OCI-LY7 (cell line): Measurements from ENCODE around the gene MCCC1. TPM values are rescaled to one million over a fixed set of nuclear protein-coding genes. Genes with fewer than 3 reads are reported as not detected.

Experiments
- BruUV-seq: library from RNA; stranded (reverse); fragments of 400-500 nt; replicated peaks from 2 replicates; lab custom pipeline; 2021; lab: Mats Ljungman, UMichigan
- CTCF ChIA-PET: fragments of 300-600 bp; sonication (Branson Sonifier 250); formaldehyde crosslinking; loops from one replicate; lab custom pipeline; 2022; ENCODE audit warnings: antibody characterized with exemption; ENCODE audit not compliant: unreplicated experiment; lab: Charles Lee
- POLR2A ChIA-PET: fragments of 300-600 bp; sonication (Branson Sonifier 250); formaldehyde crosslinking; loops from one replicate; lab custom pipeline; 2022; ENCODE audit warnings: antibody characterized with exemption; lab: Charles Lee
- DNase-seq: peaks from one replicate; pipeline ENCODE4 v3.0.0-alpha.2; 2015; ENCODE audit warnings: low spot score
- H2AFZ ChIP-seq: fragments of 200-600 bp; sonication (generic), shearing (Covaris generic); 2 replicates; pipeline ENCODE4 v1.6.1; 2014; ENCODE audit warnings: mild to moderate bottlenecking, antibody characterized with exemption, low read length, moderate library complexity
- H3K27ac ChIP-seq: fragments of 200-600 bp; sonication (generic); 2 replicates; pipeline ENCODE4 v1.5.1; 2014; ENCODE audit warnings: mixed run types, low read depth, mild to moderate bottlenecking, moderate library complexity, low read length, inconsistent platforms; ENCODE audit not compliant: poor library complexity, severe bottlenecking
- H3K36me3 ChIP-seq: fragments of 200-600 bp; sonication (generic); 2 replicates; pipeline ENCODE4 v1.6.1; 2014; ENCODE audit warnings: mild to moderate bottlenecking, antibody characterized with exemption, low read length, moderate library complexity, mixed read lengths; ENCODE audit not compliant: insufficient read depth
- H3K4me1 ChIP-seq: fragments of 200-600 bp; sonication (generic); 2 replicates; pipeline ENCODE4 v1.5.1; 2014; ENCODE audit warnings: mild to moderate bottlenecking, low read length; ENCODE audit not compliant: insufficient read depth, poor library complexity, severe bottlenecking
- H3K4me2 ChIP-seq: fragments of 200-600 bp; sonication (generic); 2 replicates; pipeline ENCODE4 v1.6.1; 2014; ENCODE audit warnings: mild to moderate bottlenecking, low read length
- H3K4me3 ChIP-seq: fragments of 200-600 bp; sonication (generic); 2 replicates; pipeline ENCODE4 v1.5.1; 2014; ENCODE audit warnings: mild to moderate bottlenecking, low read depth, low read length; ENCODE audit not compliant: poor library complexity, severe bottlenecking
- H3K79me2 ChIP-seq: fragments of 200-600 bp; sonication (generic); 2 replicates; pipeline ENCODE4 v1.6.1; 2016; ENCODE audit warnings: low read depth, mild to moderate bottlenecking, low read length, moderate library complexity, mixed read lengths; ENCODE audit not compliant: insufficient read depth
- H3K9me2 ChIP-seq: fragments of 200-600 bp; sonication (generic); 2 replicates; pipeline ENCODE4 v1.6.1; 2016; ENCODE audit warnings: mild to moderate bottlenecking, low read length, mixed read lengths; ENCODE audit not compliant: insufficient read depth
- H3K9me3 ChIP-seq: fragments of 200-600 bp; sonication (generic); 2 replicates; pipeline ENCODE4 v1.6.1; 2014; ENCODE audit warnings: mild to moderate bottlenecking, mixed run types, low read length, mixed read lengths
- H4K20me1 ChIP-seq: fragments of 200-600 bp; sonication (generic); 2 replicates; pipeline ENCODE4 v1.6.1; 2014; ENCODE audit warnings: mild to moderate bottlenecking, antibody characterized with exemption, low read length, moderate library complexity, mixed read lengths; ENCODE audit not compliant: insufficient read depth
- CTCF ChIP-seq: fragments of 200-600 bp; sonication (generic); conservative IDR thresholded peaks from 2 replicates; pipeline ENCODE4 v1.5.1; 2014; ENCODE audit warnings: mild to moderate bottlenecking, antibody characterized with exemption, low read length, moderate library complexity, mixed read lengths
- EZH2phosphoT487 ChIP-seq: fragments of 200-600 bp; sonication (generic); IDR thresholded peaks from 2 replicates; pipeline ENCODE4 v1.6.1; 2018; ENCODE audit warnings: low read depth, borderline replicate concordance, mild to moderate bottlenecking, mixed run types, antibody characterized with exemption, low read length, moderate library complexity, mixed read lengths
- intact Hi-C: fragments of 100-400 bp; cut with micrococcal nuclease; formaldehyde crosslinking; loops from one replicate; pipeline ENCODE4 v1.10.0; 2022; ENCODE audit not compliant: unreplicated experiment
- total RNA-seq, 2 experiments: library from RNA; depleted of rRNA in 1 of 2; stranded (reverse); fragments of >200 nt in 1 of 2; shearing (Covaris generic) in 1 of 2; gene quantifications; 2 replicates each; pipeline ENCODE4 v1.2.3, GENCODE V29; 2014 to 2022

MCCC1 gene
- total RNA-seq, 2 experiments from 2014 or later, result 29.9 to 57.5 TPM

- no TSS peak for BruUV-seq
- Histone ChIP-seq H4K20me1 (no peaks in the 10 kb centered on the region), H2AFZ (no peak overlapping the region), H3K9me3 (no peaks in the 10 kb centered on the region), H3K4me3 (no peak overlapping the region), H3K36me3 (no peaks in the 10 kb centered on the region), H3K4me2 (no peak overlapping the region), H3K79me2 (no peaks in the 10 kb centered on the region), H3K27ac (no peak overlapping the region), H3K9me2 (no peaks in the 10 kb centered on the region), H3K4me1 (peaks cover 4% of the 10 kb centered on the region)
- DNase-seq, result no peak
- POLR2A ChIA-PET, result no interaction called here
- intact Hi-C loops, result no loop called here
- TF ChIP-seq EZH2phosphoT487, result no peak
- no peak for TF ChIP-seq CTCF
- CTCF ChIA-PET, result no interaction called here
Measured at GRCh38 chr3:182986021-182986420, 113.3 kb downstream of the MCCC1 start.

GRCh38 chr3:182983876-182984275 lies 115.4 kb downstream of the MCCC1 start:
- TF ChIP-seq EZH2phosphoT487 (no peak), CTCF (no peak)

GRCh38 chr3:182981038-182981380 lies 118.3 kb downstream of the MCCC1 start:
- Histone ChIP-seq H3K27ac (peak overlapping the region; percentile 25), H3K9me3 (no peaks in the 10 kb centered on the region), H2AFZ (peak overlapping the region; percentile 93), H3K36me3 (no peaks in the 10 kb centered on the region), H3K9me2 (no peaks in the 10 kb centered on the region), H3K79me2 (peaks cover 37% of the 10 kb centered on the region), H4K20me1 (peaks cover 22% of the 10 kb centered on the region; the same call in 1 of the 2 replicates), H3K4me2 (peak overlapping the region; percentile 76), H3K4me1 (peaks cover 37% of the 10 kb centered on the region), H3K4me3 (peak overlapping the region; percentile 91)
- ChIA-PET CTCF (interaction anchor here (1.1 kb wide), 1 partner anchor 20 kb away, joined by 4 read pairs; no protein-coding TSS in a partner anchor), POLR2A (interaction anchor here (0.5 to 1.5 kb wide), 6 partner anchors 10 to 1166 kb away, joined by 3 to 6 read pairs (median 3); no protein-coding TSS in a partner anchor)
- no peak for DNase-seq
- no peak for TF ChIP-seq CTCF
- no peak for TF ChIP-seq EZH2phosphoT487
- intact Hi-C loops, result no loop called here
- BruUV-seq, result no TSS peak

More at GRCh38 chr3:182983876-182984275, 115.4 kb downstream of the MCCC1 start:
- DNase-seq, result no peak
- Histone ChIP-seq H2AFZ (no peak overlapping the region), H3K4me3 (no peak overlapping the region), H3K4me1 (peaks cover 12% of the 10 kb centered on the region), H3K27ac (no peak overlapping the region), H3K9me3 (no peaks in the 10 kb centered on the region), H3K4me2 (no peak overlapping the region), H3K36me3 (no peaks in the 10 kb centered on the region), H3K79me2 (peaks cover 10% of the 10 kb centered on the region), H3K9me2 (no peaks in the 10 kb centered on the region), H4K20me1 (peaks cover 6% of the 10 kb centered on the region; the same call in 1 of the 2 replicates)
- POLR2A ChIA-PET, result no interaction called here
- CTCF ChIA-PET, result no interaction called here
- intact Hi-C loops, result no loop called here
- BruUV-seq, result no TSS peak
